HepG2 (cell line): ENCODE measurements around the gene PRM3. TPM values are rescaled to one million over a fixed set of nuclear protein-coding genes. Genes with fewer than 3 reads are reported as not detected.

ENCODE experiments used
- EED ChIP-seq: sonication (generic); formaldehyde crosslinking; IDR thresholded peaks from 2 replicates; pipeline ENCODE4 v1.5.0; 2020; ENCODE audit warnings: mild to moderate bottlenecking, missing genetic modification reagents
- GATAD1 ChIP-seq: IDR thresholded peaks from 2 replicates; pipeline ENCODE4 v1.6.1; 2016; ENCODE audit warnings: missing genetic modification reagents, missing compliant biosample characterization
- KMT2A ChIP-seq: sonication (generic); formaldehyde crosslinking; IDR thresholded peaks from 2 replicates; pipeline ENCODE4 v1.4.0; 2020; ENCODE audit warnings: missing genetic modification reagents
- PPARG ChIP-seq: conservative IDR thresholded peaks from 2 replicates; pipeline ENCODE4 v1.6.1; 2016; ENCODE audit warnings: missing biosample characterization, missing genetic modification reagents
- RFX1 ChIP-seq: fragments of 450-650 bp; IDR thresholded peaks from 2 replicates; pipeline ENCODE4 v1.6.1; 2017
- ZBTB4 ChIP-seq: sonication (generic); formaldehyde crosslinking; IDR thresholded peaks from 2 replicates; pipeline ENCODE4 v1.4.0; 2020; ENCODE audit warnings: missing genetic modification reagents, mild to moderate bottlenecking, borderline replicate concordance
- ZMYM2 ChIP-seq: sonication (generic); formaldehyde crosslinking; IDR thresholded peaks from 2 replicates; pipeline ENCODE4 v1.8.0; 2022; ENCODE audit warnings: mild to moderate bottlenecking, missing genetic modification reagents
- ZNF737 ChIP-seq: sonication (generic); formaldehyde crosslinking; IDR thresholded peaks from 2 replicates; pipeline ENCODE4 v1.5.0; 2020; ENCODE audit warnings: missing genetic modification reagents, mild to moderate bottlenecking, borderline replicate concordance
- ZNF761 ChIP-seq: sonication (generic); formaldehyde crosslinking; conservative IDR thresholded peaks from 2 replicates; pipeline ENCODE4 v1.4.0; 2020; ENCODE audit warnings: mild to moderate bottlenecking, missing genetic modification reagents
- polyA plus RNA-seq, 8 experiments: library from polyadenylated mRNA; depleted of rRNA in 3 of 8; stranded (reverse) in 7 of 8; unstranded in 1 of 8; fragments of >200 nt; fragmentation: Illumina TruSeq in 4 of 8; extraction: Trizol in 4 of 8; gene quantifications; 2 replicates each; pipeline versions ENCODE4 v1.2.1 to v1.2.3, GENCODE V29; 2011 to 2016; ENCODE audit warnings: low read depth in 4 of 8, missing spikeins in 1 of 8, mixed read lengths in 1 of 8; ENCODE audit not compliant: insufficient read depth in 1 of 8
- total RNA-seq, 5 experiments: library from RNA; depleted of rRNA; stranded (reverse); fragments of >200 nt; fragmentation: Illumina TruSeq; extraction: Trizol; gene quantifications; 2 replicates each; pipeline ENCODE4 v1.2.3, GENCODE V29; 2016; ENCODE audit warnings: low read depth in 1 of 5
- TF ChIP-seq, protein P1 (sequence below), 2 experiments: fragments of 450-650 bp in 1 of 2; sonication (generic) in 1 of 2; formaldehyde crosslinking in 1 of 2; IDR thresholded peaks; 2 replicates each; pipeline versions ENCODE4 v1.6.1 to v1.8.0; 2016 to 2022; ENCODE audit warnings: antibody characterized with exemption in 1 of 2, mild to moderate bottlenecking in 1 of 2, missing genetic modification reagents in 1 of 2

The PRM3 gene
- total and polyA plus RNA-seq, 2 of the 13 experiments (the other 11 are each of a cell fraction or from before 2014, with no cell fraction given): not detected

DNA sequence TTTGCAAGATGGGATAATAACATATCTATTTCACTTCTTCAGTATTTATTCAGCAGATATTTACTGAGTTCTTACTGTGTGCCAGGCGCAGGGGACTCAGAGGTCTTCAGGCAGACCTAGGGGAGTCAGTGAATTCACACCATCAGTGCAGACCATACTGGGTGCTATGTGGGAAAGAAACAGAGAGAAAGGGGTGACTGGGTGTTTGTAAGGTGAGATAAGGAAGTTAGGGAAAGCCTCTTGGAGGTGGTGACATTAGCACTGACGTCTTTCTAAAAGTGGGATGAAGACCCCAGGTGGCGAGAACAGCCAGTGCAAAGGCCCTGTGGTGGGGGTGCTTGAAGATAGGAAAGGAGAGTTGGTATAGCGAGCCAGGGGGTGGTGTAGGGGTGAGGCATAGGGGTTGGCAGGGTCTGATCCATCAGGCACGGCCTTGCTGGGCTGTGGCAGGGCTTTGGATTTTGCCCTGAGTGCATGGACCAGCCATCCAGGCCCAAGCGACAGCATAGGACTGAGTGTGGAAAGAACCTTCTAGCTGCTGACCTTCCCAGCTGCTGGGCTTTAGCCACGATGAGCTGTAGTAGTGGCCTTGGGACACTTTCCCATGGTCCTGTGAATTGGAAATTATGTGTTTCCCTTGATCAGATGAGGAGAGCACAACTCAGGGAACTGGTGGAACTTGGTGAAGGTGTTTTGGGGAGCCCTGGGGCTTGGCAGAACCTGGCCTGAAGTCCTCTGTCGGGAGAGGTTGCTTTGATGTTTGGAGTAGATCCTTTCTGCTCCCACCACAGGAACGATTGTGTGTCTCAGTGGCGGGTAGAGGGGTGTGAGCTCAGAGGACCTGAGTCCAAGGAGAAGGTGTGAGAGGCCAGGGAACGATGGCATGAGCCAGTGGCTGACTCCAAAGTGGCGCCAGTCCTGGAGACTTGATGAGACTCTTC is 13.5 kb downstream of the PRM3 start (continued):
- TF ChIP-seq ZBTB4 (CRISPR knock-in tag) (peak; percentile 38; the same call in 1 of the 2 replicates), ZNF737 (peak; percentile 74; the same call in 1 of the 2 replicates), RFX1 (no peak), ZMYM2 (CRISPR knock-in tag) (peak; percentile 65; the same call in 1 of the 2 replicates), KMT2A (CRISPR knock-in tag) (no peak), EED (CRISPR knock-in tag) (no peak), GATAD1 (CRISPR knock-in tag) (no peak), PPARG (CRISPR knock-in tag) (no peak), ZNF761 (CRISPR knock-in tag) (0 out of 2 replicates have a peak, but pooled peaks have one; percentile 45)
- TF ChIP-seq, protein P1, sequence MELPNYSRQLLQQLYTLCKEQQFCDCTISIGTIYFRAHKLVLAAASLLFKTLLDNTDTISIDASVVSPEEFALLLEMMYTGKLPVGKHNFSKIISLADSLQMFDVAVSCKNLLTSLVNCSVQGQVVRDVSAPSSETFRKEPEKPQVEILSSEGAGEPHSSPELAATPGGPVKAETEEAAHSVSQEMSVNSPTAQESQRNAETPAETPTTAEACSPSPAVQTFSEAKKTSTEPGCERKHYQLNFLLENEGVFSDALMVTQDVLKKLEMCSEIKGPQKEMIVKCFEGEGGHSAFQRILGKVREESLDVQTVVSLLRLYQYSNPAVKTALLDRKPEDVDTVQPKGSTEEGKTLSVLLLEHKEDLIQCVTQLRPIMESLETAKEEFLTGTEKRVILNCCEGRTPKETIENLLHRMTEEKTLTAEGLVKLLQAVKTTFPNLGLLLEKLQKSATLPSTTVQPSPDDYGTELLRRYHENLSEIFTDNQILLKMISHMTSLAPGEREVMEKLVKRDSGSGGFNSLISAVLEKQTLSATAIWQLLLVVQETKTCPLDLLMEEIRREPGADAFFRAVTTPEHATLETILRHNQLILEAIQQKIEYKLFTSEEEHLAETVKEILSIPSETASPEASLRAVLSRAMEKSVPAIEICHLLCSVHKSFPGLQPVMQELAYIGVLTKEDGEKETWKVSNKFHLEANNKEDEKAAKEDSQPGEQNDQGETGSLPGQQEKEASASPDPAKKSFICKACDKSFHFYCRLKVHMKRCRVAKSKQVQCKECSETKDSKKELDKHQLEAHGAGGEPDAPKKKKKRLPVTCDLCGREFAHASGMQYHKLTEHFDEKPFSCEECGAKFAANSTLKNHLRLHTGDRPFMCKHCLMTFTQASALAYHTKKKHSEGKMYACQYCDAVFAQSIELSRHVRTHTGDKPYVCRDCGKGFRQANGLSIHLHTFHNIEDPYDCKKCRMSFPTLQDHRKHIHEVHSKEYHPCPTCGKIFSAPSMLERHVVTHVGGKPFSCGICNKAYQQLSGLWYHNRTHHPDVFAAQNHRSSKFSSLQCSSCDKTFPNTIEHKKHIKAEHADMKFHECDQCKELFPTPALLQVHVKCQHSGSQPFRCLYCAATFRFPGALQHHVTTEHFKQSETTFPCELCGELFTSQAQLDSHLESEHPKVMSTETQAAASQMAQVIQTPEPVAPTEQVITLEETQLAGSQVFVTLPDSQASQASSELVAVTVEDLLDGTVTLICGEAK (IDR thresholded peaks at IDR 0.05): no peak
- TF ChIP-seq, protein P1 (CRISPR knock-in tag; IDR thresholded peaks at IDR 0.05): peak; percentile 60; the same call in 1 of the 2 replicates
